T-helper 1 cell treated with Interleukin-12 subunit alpha and Interleukin-12 subunit beta and Interleukin-4 antibody, amounts not matched to agents 30 μg/mL and 1 μg/mL, for 36 hours (primary cell): ENCODE measurements around the gene DSTYK.
"Not testable (repeated sequence)": the region's sequence is repeated elsewhere in the genome, so short reads cannot be mapped to it uniquely, and the experiment has no call there.

Source experiments
- H3K27ac Mint-ChIP-seq: one replicate; pipeline ENCODE4 v1.8.0; 2021; ENCODE audit warnings: mild to moderate bottlenecking, mixed read lengths
- H3K27me3 Mint-ChIP-seq: one replicate; pipeline ENCODE4 v1.8.0; 2021; ENCODE audit warnings: low read depth, mixed read lengths
- H3K36me3 Mint-ChIP-seq: one replicate; pipeline ENCODE4 v1.8.0; 2021; ENCODE audit warnings: low read depth, mixed read lengths
- H3K4me1 Mint-ChIP-seq: one replicate; pipeline ENCODE4 v1.8.0; 2021; ENCODE audit warnings: low read depth, mixed read lengths
- H3K4me3 Mint-ChIP-seq: one replicate; pipeline ENCODE4 v1.8.0; 2021; ENCODE audit warnings: mild to moderate bottlenecking, moderate library complexity, mixed read lengths
- H3K9me3 Mint-ChIP-seq: one replicate; pipeline ENCODE4 v1.8.0; 2021; ENCODE audit warnings: mixed read lengths

Gene DSTYK

DNA sequence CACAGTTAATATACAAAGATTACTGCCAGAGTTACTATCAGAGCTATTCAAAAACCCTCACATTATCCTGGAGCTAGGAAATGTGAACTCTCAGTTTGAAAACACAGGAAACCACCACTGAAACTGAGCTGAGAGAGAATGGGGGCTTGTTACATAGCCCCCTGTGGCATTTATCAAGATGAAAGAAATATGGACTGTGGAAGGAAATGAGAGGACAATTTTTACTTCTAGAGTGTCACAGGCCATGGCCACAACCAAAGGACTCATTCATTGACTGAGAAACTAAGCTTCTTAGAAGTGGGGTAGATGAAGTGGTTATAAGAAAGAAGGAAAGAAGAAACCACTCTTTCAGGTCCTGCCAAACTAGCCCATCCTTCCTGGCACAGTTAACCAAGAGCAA is 25.3 kb downstream of the DSTYK start:
- peak overlapping the region; percentile 52 for H3K27ac Mint-ChIP-seq
- H3K4me3 Mint-ChIP-seq: peak overlapping the region; percentile 6

GRCh38 chr1:205183676-205184335 is 27.7 kb downstream of the DSTYK start:
- Mint-ChIP-seq H3K4me1 (peaks cover 46% of the 10 kb centered on the region), H3K9me3 (no peaks in the 10 kb centered on the region), H3K27ac (peak overlapping the region; percentile 6), H3K27me3 (no peaks in the 10 kb centered on the region), H3K36me3 (peaks cover 29% of the 10 kb centered on the region), H3K4me3 (peak overlapping the region; percentile 1)

More for the DNA sequence above, 25.3 kb downstream of the DSTYK start:
- Mint-ChIP-seq H3K27me3 (no peaks in the 10 kb centered on the region), H3K4me1 (peaks cover 52% of the 10 kb centered on the region), H3K9me3 (no peaks in the 10 kb centered on the region), H3K36me3 (peaks cover 22% of the 10 kb centered on the region)

DNA sequence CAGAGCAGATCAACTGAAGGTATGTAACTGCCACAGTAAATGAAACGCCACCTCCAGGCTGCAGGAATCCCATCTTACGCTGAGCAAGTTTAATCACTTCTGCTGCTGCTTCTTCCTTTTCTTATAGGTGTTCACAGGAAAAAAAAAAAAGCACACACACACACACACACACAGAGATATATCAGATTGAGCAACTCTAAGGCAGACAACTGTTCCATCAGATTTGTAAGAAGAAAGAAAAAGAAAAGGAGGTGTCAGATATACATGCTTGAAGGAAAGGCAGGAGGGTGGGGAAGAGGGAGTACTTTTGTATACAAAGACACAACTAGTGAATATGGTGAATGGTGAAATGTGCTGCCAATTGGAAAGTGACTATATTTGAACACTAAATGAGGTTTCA is 28.6 kb downstream of the DSTYK start:
- Mint-ChIP-seq H3K27ac (no peak overlapping the region), H3K4me3 (no peak overlapping the region), H3K27me3 (no peaks in the 10 kb centered on the region), H3K36me3 (peaks cover 29% of the 10 kb centered on the region), H3K4me1 (peaks cover 45% of the 10 kb centered on the region), H3K9me3 (no peaks in the 10 kb centered on the region)

DNA sequence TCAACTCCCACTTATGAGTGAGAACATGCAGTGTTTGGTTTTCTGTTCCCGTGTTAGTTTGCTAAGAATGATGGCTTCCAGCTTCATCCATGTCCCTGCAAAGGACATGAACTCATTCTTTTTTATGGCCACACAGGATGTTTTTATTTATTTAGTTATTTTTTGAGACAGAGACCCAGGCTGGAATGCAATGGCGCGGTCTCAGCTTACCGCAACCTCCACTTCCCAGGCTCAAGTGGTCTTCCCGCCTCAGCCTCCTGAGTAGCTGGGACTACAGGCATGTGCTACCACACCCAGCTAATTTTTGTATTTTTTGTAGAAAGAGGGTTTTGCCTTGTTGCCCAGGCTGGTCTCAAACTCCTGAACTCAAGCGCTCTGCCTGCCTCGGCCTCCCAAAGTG is 31.2 kb downstream of the DSTYK start:
- H3K27me3 Mint-ChIP-seq, H3K9me3 Mint-ChIP-seq, H3K27ac Mint-ChIP-seq, H3K4me3 Mint-ChIP-seq: not testable (repeated sequence)
- Mint-ChIP-seq H3K4me1 (peaks cover 25% of the 10 kb centered on the region), H3K36me3 (peaks cover 18% of the 10 kb centered on the region)

DNA sequence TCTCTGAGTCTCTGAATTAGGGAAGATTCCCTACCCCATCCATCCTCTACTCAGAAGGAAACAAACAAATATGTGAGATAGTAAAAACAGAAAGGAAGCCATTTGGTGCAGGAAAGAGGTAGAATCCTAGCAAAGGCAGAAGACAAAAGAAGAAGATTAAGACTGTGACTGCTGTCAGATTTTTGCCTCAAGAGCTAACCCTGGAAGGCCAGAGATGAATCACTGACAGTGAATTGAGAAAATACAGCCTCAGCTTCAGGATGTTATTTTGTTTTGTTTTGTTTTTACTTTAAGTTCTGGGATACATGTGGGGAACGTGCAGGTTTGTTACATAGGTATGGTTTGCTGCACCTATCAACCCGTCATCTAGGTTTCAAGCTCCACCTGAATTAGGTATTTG is 31.7 kb downstream of the DSTYK start:
- no peaks in the 10 kb centered on the region for H3K27me3 Mint-ChIP-seq
- H3K36me3 Mint-ChIP-seq: peaks cover 18% of the 10 kb centered on the region
- H3K4me1 Mint-ChIP-seq: peaks cover 23% of the 10 kb centered on the region
- H3K9me3 Mint-ChIP-seq: no peaks in the 10 kb centered on the region
- H3K27ac Mint-ChIP-seq: no peak overlapping the region
- no peak overlapping the region for H3K4me3 Mint-ChIP-seq

DNA sequence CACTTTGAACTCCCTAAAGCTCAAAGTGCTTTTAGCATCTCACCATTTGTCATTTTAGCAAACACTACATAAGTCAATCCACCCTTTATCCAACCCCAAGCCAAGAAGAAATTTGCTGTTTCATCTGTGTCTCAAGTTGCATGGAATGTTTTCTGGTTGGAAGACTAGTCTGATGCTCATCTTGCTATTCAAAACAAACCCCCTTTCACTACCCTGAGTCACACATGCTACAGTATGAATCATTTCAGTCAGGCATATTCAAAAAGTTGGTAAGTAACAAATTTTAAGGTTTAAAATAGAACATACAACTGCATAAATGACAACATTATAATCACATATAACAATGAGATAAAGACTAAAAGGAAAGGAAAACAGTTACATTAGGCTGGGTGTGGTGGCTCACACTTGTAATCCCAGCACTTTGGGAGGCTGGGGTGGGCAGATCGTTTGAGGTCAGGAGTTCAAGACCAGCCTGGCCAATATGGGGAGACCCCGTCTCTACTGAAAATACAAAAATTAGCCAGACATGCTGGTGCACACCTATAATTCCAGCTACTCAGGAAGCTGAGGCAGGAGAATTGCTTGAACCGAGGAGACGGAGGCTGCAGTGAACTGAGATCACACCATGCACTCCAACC is 38.7 kb downstream of the DSTYK start:
- no peaks in the 10 kb centered on the region for H3K9me3 Mint-ChIP-seq
- no peak overlapping the region for H3K4me3 Mint-ChIP-seq
- peaks cover 30% of the 10 kb centered on the region for H3K36me3 Mint-ChIP-seq
- peaks cover 25% of the 10 kb centered on the region for H3K4me1 Mint-ChIP-seq
- H3K27me3 Mint-ChIP-seq: no peaks in the 10 kb centered on the region
- H3K27ac Mint-ChIP-seq: peak overlapping the region; percentile 52

DNA sequence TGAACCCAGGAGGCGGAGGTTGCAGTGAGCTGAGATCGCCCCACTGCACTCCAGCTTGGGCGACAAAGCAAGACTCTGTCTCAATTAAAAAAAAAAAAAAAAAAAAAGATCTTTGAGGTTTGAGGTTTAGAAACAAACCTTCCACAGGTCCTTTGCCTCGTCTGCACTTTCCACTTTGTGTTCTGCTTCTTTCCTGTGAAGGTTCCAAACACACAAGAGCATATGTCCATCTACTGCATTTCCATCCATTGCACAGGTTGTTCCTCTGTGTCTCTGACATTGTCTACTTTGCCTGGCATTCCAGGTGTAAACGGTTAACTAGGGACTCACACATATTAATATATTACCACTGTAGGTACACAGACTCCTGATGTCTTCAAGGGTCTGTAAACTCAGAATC is 40.1 kb downstream of the DSTYK start:
- H3K27ac Mint-ChIP-seq: peak overlapping the region; percentile 67
- H3K27me3 Mint-ChIP-seq: no peaks in the 10 kb centered on the region
- peaks cover 40% of the 10 kb centered on the region for H3K36me3 Mint-ChIP-seq
- H3K9me3 Mint-ChIP-seq: no peaks in the 10 kb centered on the region
- peaks cover 25% of the 10 kb centered on the region for H3K4me1 Mint-ChIP-seq
- peak overlapping the region; percentile 1 for H3K4me3 Mint-ChIP-seq

GRCh38 chr1:205170532-205171269 is 40.8 kb downstream of the DSTYK start:
- Mint-ChIP-seq H3K27me3 (no peaks in the 10 kb centered on the region), H3K9me3 (no peaks in the 10 kb centered on the region), H3K4me1 (peaks cover 25% of the 10 kb centered on the region), H3K27ac (peak overlapping the region; percentile 67), H3K36me3 (peaks cover 42% of the 10 kb centered on the region), H3K4me3 (no peak overlapping the region)

DNA sequence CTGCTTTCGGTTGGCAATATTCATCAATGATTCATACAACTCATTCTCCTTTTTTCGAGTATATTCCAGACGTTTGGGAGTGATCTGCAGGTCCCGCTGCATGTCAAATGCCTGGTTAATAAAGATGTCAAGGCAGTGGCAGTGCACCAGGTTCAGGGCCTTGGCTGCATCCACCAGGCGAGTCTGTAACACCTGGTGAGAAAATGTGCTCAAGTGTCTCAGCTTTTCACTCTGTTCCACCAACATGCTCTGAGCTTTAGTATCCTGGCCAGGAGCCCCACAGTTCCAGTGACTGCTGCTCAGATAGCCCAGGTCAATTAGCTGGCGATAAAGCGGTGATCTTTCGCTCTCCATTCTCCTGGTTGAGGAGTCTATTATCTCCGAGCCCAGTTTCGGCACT is 42.3 kb downstream of the DSTYK start:
- H3K36me3 Mint-ChIP-seq: peaks cover 48% of the 10 kb centered on the region
- no peak overlapping the region for H3K27ac Mint-ChIP-seq
- no peak overlapping the region for H3K4me3 Mint-ChIP-seq
- H3K4me1 Mint-ChIP-seq: peaks cover 25% of the 10 kb centered on the region
- H3K9me3 Mint-ChIP-seq: no peaks in the 10 kb centered on the region
- H3K27me3 Mint-ChIP-seq: no peaks in the 10 kb centered on the region

- Mint-ChIP-seq H3K4me1 (peaks cover 31% of the 10 kb centered on the region), H3K27ac (no peak overlapping the region), H3K4me3 (no peak overlapping the region), H3K9me3 (no peaks in the 10 kb centered on the region), H3K27me3 (no peaks in the 10 kb centered on the region), H3K36me3 (peaks cover 56% of the 10 kb centered on the region)
Measured at GRCh38 chr1:205168291-205168690, 43.2 kb downstream of the DSTYK start.

DNA sequence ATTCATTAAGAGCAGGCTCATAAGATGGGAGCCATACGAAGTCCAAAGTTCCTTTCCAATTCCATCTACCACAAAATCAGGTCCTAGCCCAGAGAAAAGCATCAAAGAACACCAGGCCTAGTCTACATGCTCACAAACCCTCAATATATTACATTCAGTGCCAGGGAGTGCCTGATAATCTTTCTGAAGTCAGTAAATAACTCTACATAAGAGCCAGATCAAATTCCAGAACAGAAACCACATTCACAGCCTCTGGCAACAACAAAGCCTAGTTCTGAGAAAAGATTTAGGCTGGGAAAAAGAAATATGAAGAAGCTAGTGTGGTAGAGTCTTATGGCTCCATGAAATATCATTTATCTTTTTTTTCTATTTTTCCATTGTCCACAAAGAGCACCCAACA is 49.2 kb downstream of the DSTYK start:
- Mint-ChIP-seq H3K27ac (no peak overlapping the region), H3K4me3 (no peak overlapping the region), H3K27me3 (no peaks in the 10 kb centered on the region), H3K9me3 (no peaks in the 10 kb centered on the region), H3K36me3 (peaks cover 69% of the 10 kb centered on the region), H3K4me1 (peaks cover 14% of the 10 kb centered on the region)

GRCh38 chr1:205161076-205161475 is 50.4 kb downstream of the DSTYK start:
- Mint-ChIP-seq H3K4me3 (no peak overlapping the region), H3K27me3 (no peaks in the 10 kb centered on the region), H3K36me3 (peaks cover 74% of the 10 kb centered on the region), H3K27ac (peak overlapping the region; percentile 6), H3K4me1 (peaks cover 12% of the 10 kb centered on the region), H3K9me3 (peaks cover 12% of the 10 kb centered on the region)

DNA sequence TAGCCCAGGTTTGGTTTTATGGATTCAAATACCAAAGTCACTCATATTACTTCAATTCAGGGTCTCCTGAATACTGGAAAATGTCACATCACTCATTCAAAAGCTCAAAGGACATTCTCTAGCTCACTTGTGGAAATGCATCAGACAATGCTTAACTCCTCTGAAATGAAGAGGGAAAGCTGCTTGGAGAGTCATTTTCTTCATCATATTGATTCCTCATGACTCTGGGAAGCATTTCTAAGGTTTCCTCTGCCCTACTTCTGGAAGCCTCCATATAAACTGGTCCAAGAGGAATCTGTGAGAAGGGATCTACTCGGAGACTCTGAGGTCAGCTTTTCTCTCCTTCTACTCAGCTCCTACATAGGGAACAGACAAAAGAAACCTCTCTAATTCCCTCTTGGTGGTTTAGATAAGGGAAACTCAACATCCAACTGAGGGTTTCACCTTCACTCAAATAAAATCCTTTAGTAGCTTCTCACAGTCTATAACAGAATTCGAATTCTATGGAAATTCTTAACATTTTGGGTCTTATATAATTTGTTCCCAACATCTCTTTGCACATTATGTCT is 53.4 kb downstream of the DSTYK start:
- Mint-ChIP-seq H3K9me3 (peaks cover 22% of the 10 kb centered on the region), H3K27ac (no peak overlapping the region), H3K4me3 (no peak overlapping the region), H3K4me1 (peaks cover 6% of the 10 kb centered on the region), H3K27me3 (no peaks in the 10 kb centered on the region), H3K36me3 (peaks cover 81% of the 10 kb centered on the region)

DNA sequence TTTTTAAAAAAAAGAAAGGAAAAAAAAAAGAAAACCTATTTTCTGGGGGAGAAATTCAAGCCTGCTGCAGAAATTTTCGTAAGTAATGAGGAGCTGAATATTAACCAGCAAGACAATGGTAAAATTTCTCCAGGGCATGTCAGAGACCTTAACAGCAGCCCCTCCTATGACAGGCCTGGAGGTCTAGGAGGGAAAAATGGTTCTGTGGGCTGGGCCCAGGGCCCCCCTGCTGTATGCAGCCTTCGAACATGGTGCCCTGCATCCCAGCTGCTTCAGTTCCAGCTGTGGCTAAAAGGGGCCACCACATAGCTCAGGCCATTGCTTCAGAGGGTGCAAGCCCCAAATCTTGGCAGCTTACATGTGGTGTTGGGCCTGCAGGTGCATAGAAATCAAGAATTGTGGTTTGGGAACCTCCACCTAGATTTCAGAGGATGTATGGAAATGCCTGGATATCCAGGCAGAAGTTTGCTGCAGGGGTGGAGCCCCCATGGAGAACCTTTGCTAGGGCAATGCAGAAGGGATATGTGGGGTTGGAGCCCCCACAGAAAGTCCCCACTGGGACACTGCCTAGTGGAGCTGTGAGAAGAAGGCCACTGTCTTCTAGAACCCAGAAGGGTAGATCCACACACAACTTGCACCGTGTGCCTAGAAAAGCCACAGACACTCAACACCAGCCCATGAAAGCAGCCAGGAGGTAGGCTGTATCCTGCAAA is 55.7 kb downstream of the DSTYK start:
- Mint-ChIP-seq H3K9me3 (peaks cover 22% of the 10 kb centered on the region), H3K36me3 (peaks cover 68% of the 10 kb centered on the region)
- not testable (repeated sequence) for H3K27ac Mint-ChIP-seq, H3K4me1 Mint-ChIP-seq, H3K27me3 Mint-ChIP-seq, H3K4me3 Mint-ChIP-seq
